ENCODE results near the gene LDLRAD3.

LDLRAD3 gene

GRCh38 chr11:36240173-36240572 lies 296.3 kb downstream of the LDLRAD3 start:
- H3K27ac Mint-ChIP-seq, result no peak overlapping the region
- no peak for TF ChIP-seq CTCF (IDR thresholded peaks at IDR 0.05; ENCODE audit: unreplicated experiment in 3 of 3)
- H3K36me3 Mint-ChIP-seq (ENCODE audit: low read depth), result peaks cover 12% of the 10 kb centered on the region
- no peaks in the 10 kb centered on the region for H3K9me3 Mint-ChIP-seq
- H3K27me3 Mint-ChIP-seq (ENCODE audit: low read depth), result peaks cover 7% of the 10 kb centered on the region
- no peak overlapping the region for H3K4me3 Mint-ChIP-seq
- H3K4me1 Mint-ChIP-seq, result peaks cover 18% of the 10 kb centered on the region

DNA sequence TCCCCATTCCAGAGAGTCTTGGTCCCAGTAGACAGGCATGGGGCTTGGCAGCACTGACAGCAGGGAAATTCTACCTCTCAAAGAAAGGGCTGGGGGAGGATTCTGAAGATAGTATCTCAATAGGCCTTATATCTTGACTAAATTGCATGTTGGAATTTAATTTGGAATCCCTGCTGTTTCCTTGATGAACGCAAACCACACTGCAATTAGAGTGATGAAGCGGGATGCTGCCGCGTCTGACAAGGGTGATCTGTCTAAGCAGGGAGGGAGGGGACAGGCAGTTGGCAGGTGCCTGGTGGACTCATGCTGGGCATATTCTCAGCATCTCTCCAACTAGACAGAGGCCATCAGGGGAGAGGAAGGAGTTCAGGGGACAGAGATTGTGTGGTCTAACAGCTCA lies 296.9 kb downstream of the LDLRAD3 start:
- H3K9me3 Mint-ChIP-seq, result no peaks in the 10 kb centered on the region
- H3K4me1 Mint-ChIP-seq, result peaks cover 18% of the 10 kb centered on the region
- no peak overlapping the region for H3K4me3 Mint-ChIP-seq
- H3K27ac Mint-ChIP-seq, result no peak overlapping the region
- no peak for TF ChIP-seq CTCF (IDR thresholded peaks at IDR 0.05; ENCODE audit: unreplicated experiment in 3 of 3)
- peaks cover 7% of the 10 kb centered on the region for H3K27me3 Mint-ChIP-seq (ENCODE audit: low read depth)
- H3K36me3 Mint-ChIP-seq (ENCODE audit: low read depth), result peaks cover 9% of the 10 kb centered on the region

DNA sequence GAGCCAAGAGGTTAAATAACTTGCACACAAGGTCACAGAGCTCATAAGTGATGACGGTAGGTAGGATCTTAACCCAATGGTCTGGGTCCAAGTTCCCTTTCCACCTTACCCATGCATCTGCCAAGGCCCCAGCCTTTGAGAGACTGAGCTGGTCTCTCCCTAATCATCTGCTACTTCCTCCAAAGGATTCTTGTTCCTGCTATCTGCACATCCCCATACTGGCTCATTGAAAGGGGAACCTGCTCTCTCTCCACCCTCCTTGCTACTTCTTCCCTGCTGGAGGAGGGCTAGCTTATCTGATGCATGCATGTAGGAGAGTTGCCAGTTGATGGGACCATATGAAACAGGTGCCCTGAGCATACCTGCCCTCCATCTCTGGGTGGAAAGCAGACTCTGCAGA lies 297.6 kb downstream of the LDLRAD3 start:
- Mint-ChIP-seq H3K4me3 (no peak overlapping the region), H3K36me3 (ENCODE audit: low read depth) (peaks cover 8% of the 10 kb centered on the region), H3K9me3 (no peaks in the 10 kb centered on the region), H3K27ac (no peak overlapping the region), H3K4me1 (peaks cover 17% of the 10 kb centered on the region), H3K27me3 (ENCODE audit: low read depth) (peaks cover 7% of the 10 kb centered on the region)
- TF ChIP-seq CTCF (IDR thresholded peaks at IDR 0.05; ENCODE audit: unreplicated experiment in 3 of 3), result no peak

DNA sequence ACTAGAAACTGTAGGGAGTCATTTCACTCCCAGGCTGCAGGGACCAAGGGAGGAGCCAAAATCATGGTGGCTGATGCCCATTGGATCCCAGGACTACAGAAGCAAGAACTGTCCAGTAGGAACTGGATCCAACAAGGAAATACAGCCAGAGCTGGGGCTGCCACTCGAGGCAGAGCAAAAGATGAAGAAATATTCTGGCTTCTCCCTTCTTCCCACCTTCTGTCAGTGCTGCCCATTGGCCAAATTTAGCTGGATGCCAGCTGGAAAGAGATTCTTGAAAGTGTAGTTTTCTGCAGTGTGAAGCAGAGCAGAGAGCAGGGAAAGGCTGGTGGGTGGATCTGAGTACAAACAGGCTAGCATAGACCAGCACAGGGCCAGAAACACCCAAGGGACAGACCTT lies 299.8 kb downstream of the LDLRAD3 start:
- Mint-ChIP-seq H3K27ac (no peak overlapping the region), H3K4me1 (peaks cover 5% of the 10 kb centered on the region), H3K27me3 (ENCODE audit: low read depth) (peaks cover 11% of the 10 kb centered on the region), H3K36me3 (ENCODE audit: low read depth) (no peaks in the 10 kb centered on the region), H3K4me3 (no peak overlapping the region), H3K9me3 (no peaks in the 10 kb centered on the region)
- no peak for TF ChIP-seq CTCF (IDR thresholded peaks at IDR 0.05; ENCODE audit: unreplicated experiment in 3 of 3)

GRCh38 chr11:36247493-36247892 lies 303.6 kb downstream of the LDLRAD3 start:
- H3K4me1 Mint-ChIP-seq, result peaks cover 9% of the 10 kb centered on the region
- no peaks in the 10 kb centered on the region for H3K36me3 Mint-ChIP-seq (ENCODE audit: low read depth)
- H3K4me3 Mint-ChIP-seq, result no peak overlapping the region
- peaks cover 17% of the 10 kb centered on the region for H3K9me3 Mint-ChIP-seq
- no peak for TF ChIP-seq CTCF (IDR thresholded peaks at IDR 0.05; ENCODE audit: unreplicated experiment in 3 of 3)
- peaks cover 11% of the 10 kb centered on the region for H3K27me3 Mint-ChIP-seq (ENCODE audit: low read depth)
- no peak overlapping the region for H3K27ac Mint-ChIP-seq

DNA sequence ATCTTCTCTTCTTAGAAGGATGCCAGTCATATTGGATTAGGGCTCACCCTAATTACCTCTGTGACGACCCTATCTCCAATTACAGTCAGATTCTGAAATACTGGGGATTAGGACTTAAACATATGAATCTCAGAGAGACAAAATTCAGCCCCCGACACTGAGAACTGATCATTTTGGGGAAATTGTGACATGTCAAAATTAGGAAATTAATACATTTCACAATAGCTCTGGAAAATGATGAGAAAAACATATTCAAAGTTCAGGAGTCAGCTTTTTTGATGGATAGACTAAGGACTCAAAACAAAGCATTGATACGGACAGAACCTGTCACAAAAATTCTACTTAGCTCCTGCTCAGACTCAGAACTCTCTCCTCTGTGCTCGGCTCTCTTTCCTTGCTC lies 304.6 kb downstream of the LDLRAD3 start:
- Mint-ChIP-seq H3K36me3 (ENCODE audit: low read depth) (no peaks in the 10 kb centered on the region), H3K4me3 (no peak overlapping the region), H3K27ac (peak overlapping the region; percentile 48 to 82 (median 59)), H3K9me3 (peaks cover 17% of the 10 kb centered on the region), H3K4me1 (peaks cover 16% of the 10 kb centered on the region), H3K27me3 (ENCODE audit: low read depth) (peaks cover 9% of the 10 kb centered on the region)
- TF ChIP-seq CTCF (IDR thresholded peaks at IDR 0.05; ENCODE audit: unreplicated experiment in 3 of 3), result no peak

Measured in nephron (organoid).